CD14-positive monocyte (primary cell): ENCODE data around the gene DBNDD1. TPM values are rescaled to one million over a fixed set of nuclear protein-coding genes. Genes with fewer than 3 reads are reported as not detected.

Experiments
- DNase-seq, 3 donors: peaks; one replicate each; pipeline ENCODE4 v3.0.0-alpha.2; 2011 to 2022
- H2AFZ ChIP-seq: 2 replicates; pipeline ENCODE4 v1.6.0; 2012; ENCODE audit warnings: mild to moderate bottlenecking, low read depth, low read length, inconsistent platforms; ENCODE audit not compliant: insufficient read depth, poor library complexity, severe bottlenecking
- H3K27ac ChIP-seq, 2 donors: 1 replicate in 1 of 2; 2 replicates in 1 of 2; pipeline ENCODE4 v1.5.1; 2012 to 2013; ENCODE audit warnings: low read length in 2 of 2, control low read depth in 1 of 2, inconsistent platforms in 1 of 2, low read depth in 1 of 2, mild to moderate bottlenecking in 1 of 2
- H3K27me3 ChIP-seq, 2 donors: one replicate each; pipeline versions ENCODE4 v1.6.0 to v1.6.1; 2011 to 2013; ENCODE audit warnings: low read length in 2 of 2; ENCODE audit not compliant: control insufficient read depth in 2 of 2, insufficient read depth in 2 of 2
- H3K36me3 ChIP-seq, 2 donors: replicated peaks in 1 of 2; 1 replicate in 1 of 2; 2 replicates in 1 of 2; pipeline versions ENCODE4 v1.5.1 to v1.6.1; 2012 to 2013; ENCODE audit warnings: low read length in 2 of 2, control low read depth in 1 of 2, inconsistent platforms in 1 of 2, mild to moderate bottlenecking in 1 of 2; ENCODE audit not compliant: insufficient read depth in 2 of 2, control insufficient read depth in 1 of 2
- H3K4me1 ChIP-seq, 2 donors: 1 replicate in 1 of 2; 2 replicates in 1 of 2; pipeline versions ENCODE4 v1.5.1 to v1.6.1; 2012 to 2013; ENCODE audit warnings: low read length in 2 of 2, control low read depth in 1 of 2, inconsistent platforms in 1 of 2, mild to moderate bottlenecking in 1 of 2, moderate library complexity in 1 of 2; ENCODE audit not compliant: insufficient read depth in 2 of 2, control insufficient read depth in 1 of 2
- H3K4me2 ChIP-seq: replicated peaks from 2 replicates; pipeline ENCODE3; 2012; ENCODE audit warnings: low read length, moderate library complexity, mild to moderate bottlenecking; ENCODE audit not compliant: poor library complexity, severe bottlenecking; ENCODE audit errors: extremely low read depth
- H3K4me3 ChIP-seq, 3 experiments: fragments of 200-600 bp in 1 of 3; sonication (generic) in 1 of 3; replicated peaks in 1 of 3; 1 replicate in 2 of 3; 2 replicates in 1 of 3; pipeline ENCODE4 v1.5.1; 2011 to 2013; ENCODE audit warnings: low read length in 3 of 3, mild to moderate bottlenecking in 3 of 3, control low read depth in 2 of 3, low read depth in 2 of 3, inconsistent platforms in 1 of 3, moderate library complexity in 1 of 3
- H3K79me2 ChIP-seq: 2 replicates; pipeline ENCODE4 v1.6.0; 2012; ENCODE audit warnings: mild to moderate bottlenecking, control low read depth, inconsistent platforms, low read length, moderate library complexity; ENCODE audit not compliant: insufficient read depth
- H3K9ac ChIP-seq: 2 replicates; pipeline ENCODE4 v1.6.0; 2017; ENCODE audit warnings: low read length, mild to moderate bottlenecking; ENCODE audit not compliant: insufficient read depth, poor library complexity, severe bottlenecking
- H3K9me3 ChIP-seq, 2 donors: replicated peaks in 1 of 2; 1 replicate in 1 of 2; 2 replicates in 1 of 2; pipeline versions ENCODE4 v1.5.1 to v1.6.1; 2012 to 2013; ENCODE audit warnings: low read length in 2 of 2, control low read depth in 1 of 2; ENCODE audit not compliant: control insufficient read depth in 1 of 2, insufficient read depth in 1 of 2
- H4K20me1 ChIP-seq: 2 replicates; pipeline ENCODE4 v1.6.0; 2012; ENCODE audit warnings: mild to moderate bottlenecking, low read length, control low read depth, moderate library complexity; ENCODE audit not compliant: insufficient read depth
- H3K27ac Mint-ChIP-seq, 7 donors: one replicate each; pipeline ENCODE4 v1.8.0; 2020; ENCODE audit warnings: mild to moderate bottlenecking in 7 of 7, mixed read lengths in 7 of 7, moderate library complexity in 6 of 7, inconsistent platforms in 2 of 7
- H3K27me3 Mint-ChIP-seq, 3 donors: one replicate each; pipeline ENCODE4 v1.8.0; 2021 to 2022; ENCODE audit warnings: low read depth in 3 of 3, mild to moderate bottlenecking in 3 of 3, mixed read lengths in 3 of 3, moderate library complexity in 3 of 3, inconsistent platforms in 1 of 3
- H3K36me3 Mint-ChIP-seq, 2 donors: one replicate each; pipeline ENCODE4 v1.8.0; 2020; ENCODE audit warnings: mixed read lengths in 2 of 2, inconsistent platforms in 1 of 2, mild to moderate bottlenecking in 1 of 2
- H3K4me1 Mint-ChIP-seq: one replicate; pipeline ENCODE4 v1.8.0; 2020; ENCODE audit warnings: mild to moderate bottlenecking, mixed read lengths
- H3K4me3 Mint-ChIP-seq, 2 donors: one replicate each; pipeline ENCODE4 v1.8.0; 2020; ENCODE audit warnings: mild to moderate bottlenecking in 2 of 2, mixed read lengths in 2 of 2, moderate library complexity in 1 of 2
- H3K9me3 Mint-ChIP-seq, 7 donors: one replicate each; pipeline ENCODE4 v1.8.0; 2020 to 2022; ENCODE audit warnings: mixed read lengths in 7 of 7, mild to moderate bottlenecking in 6 of 7, moderate library complexity in 6 of 7, inconsistent platforms in 2 of 7
- WGBS: methylation state at CpG from one replicate; pipeline ENCODE4 v1.1.5; 2013; ENCODE audit warnings: missing lambda C conversion rate; ENCODE audit not compliant: insufficient coverage; 5-methylcytosine and 5-hydroxymethylcytosine counted together
- intact Hi-C, 2 donors: fragments of 100-400 bp; cut with micrococcal nuclease; formaldehyde crosslinking; loops; one replicate each; pipeline versions ENCODE4 v1.15.0 to v1.15.1; 2023
- polyA plus RNA-seq, 3 donors: library from polyadenylated mRNA; depleted of rRNA in 1 of 3; unstranded in 2 of 3; stranded (reverse) in 1 of 3; fragments of 300-500 nt in 2 of 3; fragments of >200 nt in 1 of 3; fragmentation: Illumina TruSeq in 2 of 3; gene quantifications; 1 replicate in 2 of 3; 2 replicates in 1 of 3; pipeline ENCODE4 v1.2.3, GENCODE V29; 2012 to 2021
- TF ChIP-seq, protein P1 (sequence below): fragments of 200-600 bp; IDR thresholded peaks from one replicate; pipeline ENCODE4 v1.8.0; 2022; ENCODE audit warnings: antibody characterized with exemption, mild to moderate bottlenecking

DBNDD1 gene
- polyA plus RNA-seq, 3 donors = 0.07 TPM; not detected in 2

DNA sequence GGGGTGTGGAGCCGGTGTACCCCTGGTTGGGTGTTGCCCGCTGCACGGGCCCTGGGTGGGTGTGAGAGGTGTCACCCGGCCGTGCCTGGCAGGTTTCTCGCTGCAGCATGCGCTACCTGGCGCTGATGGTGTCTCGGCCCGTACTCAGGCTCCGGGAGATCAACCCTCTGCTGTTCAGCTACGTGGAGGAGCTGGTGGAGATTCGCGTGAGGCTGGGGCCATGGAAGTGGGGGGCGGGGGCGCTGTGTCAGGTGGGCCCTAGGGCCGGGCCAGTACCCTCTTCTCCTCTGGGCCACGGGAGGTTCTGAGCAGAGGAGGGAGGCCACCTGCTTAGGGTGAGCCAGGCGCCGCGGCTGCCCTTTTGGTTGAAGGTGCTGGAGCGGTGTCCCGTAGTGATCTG lies 57.3 kb downstream of the DBNDD1 start:
- H3K9me3 ChIP-seq = no peaks in the 10 kb centered on the region
- peaks cover 74 to 86% of the 10 kb centered on the region in 2 donors for H3K36me3 ChIP-seq
- no peak overlapping the region for H3K4me3 ChIP-seq
- peaks cover 35% of the 10 kb centered on the region for H3K4me1 Mint-ChIP-seq
- no peak overlapping the region for H2AFZ ChIP-seq
- H3K4me1 ChIP-seq = peaks cover 32 to 40% of the 10 kb centered on the region in 2 donors
- peaks cover 0 to 2% (median 0%) of the 10 kb centered on the region in 3 donors for H3K27me3 Mint-ChIP-seq
- H3K79me2 ChIP-seq = peaks cover 57% of the 10 kb centered on the region
- H3K4me3 Mint-ChIP-seq = no peak overlapping the region
- no peak for DNase-seq
- H3K27ac Mint-ChIP-seq = no peak overlapping the region
- intact Hi-C loops = no loop called here
- no peak overlapping the region for H3K27ac ChIP-seq
- peaks cover 59 to 93% of the 10 kb centered on the region in 2 donors for H3K36me3 Mint-ChIP-seq
- H3K4me2 ChIP-seq = no peak overlapping the region
- peaks cover 0 to 3% (median 0%) of the 10 kb centered on the region in 7 donors for H3K9me3 Mint-ChIP-seq
- TF ChIP-seq, protein P1, sequence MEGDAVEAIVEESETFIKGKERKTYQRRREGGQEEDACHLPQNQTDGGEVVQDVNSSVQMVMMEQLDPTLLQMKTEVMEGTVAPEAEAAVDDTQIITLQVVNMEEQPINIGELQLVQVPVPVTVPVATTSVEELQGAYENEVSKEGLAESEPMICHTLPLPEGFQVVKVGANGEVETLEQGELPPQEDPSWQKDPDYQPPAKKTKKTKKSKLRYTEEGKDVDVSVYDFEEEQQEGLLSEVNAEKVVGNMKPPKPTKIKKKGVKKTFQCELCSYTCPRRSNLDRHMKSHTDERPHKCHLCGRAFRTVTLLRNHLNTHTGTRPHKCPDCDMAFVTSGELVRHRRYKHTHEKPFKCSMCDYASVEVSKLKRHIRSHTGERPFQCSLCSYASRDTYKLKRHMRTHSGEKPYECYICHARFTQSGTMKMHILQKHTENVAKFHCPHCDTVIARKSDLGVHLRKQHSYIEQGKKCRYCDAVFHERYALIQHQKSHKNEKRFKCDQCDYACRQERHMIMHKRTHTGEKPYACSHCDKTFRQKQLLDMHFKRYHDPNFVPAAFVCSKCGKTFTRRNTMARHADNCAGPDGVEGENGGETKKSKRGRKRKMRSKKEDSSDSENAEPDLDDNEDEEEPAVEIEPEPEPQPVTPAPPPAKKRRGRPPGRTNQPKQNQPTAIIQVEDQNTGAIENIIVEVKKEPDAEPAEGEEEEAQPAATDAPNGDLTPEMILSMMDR = no peak
- peaks cover 87% of the 10 kb centered on the region for H4K20me1 ChIP-seq
- H3K27me3 ChIP-seq = no peaks in the 10 kb centered on the region
- no peak overlapping the region for H3K9ac ChIP-seq
- 97% methylated on average over 22 of the region's 23 CpGs for WGBS

DNA sequence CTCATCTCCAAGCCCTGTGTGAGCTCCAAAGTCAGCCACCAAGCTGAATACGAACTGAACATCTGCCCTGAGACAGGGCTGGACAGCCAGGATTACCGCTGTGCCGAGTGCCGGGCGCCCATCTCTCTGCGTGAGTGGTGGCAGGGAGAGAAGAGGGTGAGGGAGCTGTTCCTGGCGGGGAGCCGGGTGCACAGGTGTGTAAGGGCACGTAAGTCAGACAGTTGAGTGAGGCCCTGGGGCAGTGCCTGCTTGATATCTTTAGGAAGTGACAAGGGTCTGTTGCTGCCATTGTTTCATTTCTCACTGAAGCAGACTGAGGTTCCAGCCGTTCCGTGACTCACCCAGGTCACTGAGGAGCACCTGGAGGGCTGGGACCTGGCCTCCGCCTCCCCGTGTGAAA lies 58.3 kb downstream of the DBNDD1 start:
- intact Hi-C loops = no loop called here
- peaks cover 59 to 84% of the 10 kb centered on the region in 2 donors for H3K36me3 Mint-ChIP-seq
- Histone ChIP-seq H3K36me3 (peaks cover 65 to 77% of the 10 kb centered on the region in 2 donors), H3K27ac (no peak overlapping the region), H4K20me1 (peaks cover 78% of the 10 kb centered on the region), H3K4me2 (no peak overlapping the region), H3K9ac (no peak overlapping the region), H3K4me1 (peaks cover 36 to 41% of the 10 kb centered on the region in 2 donors), H3K27me3 (no peaks in the 10 kb centered on the region), H3K4me3 (no peak overlapping the region), H2AFZ (no peak overlapping the region), H3K79me2 (peaks cover 57% of the 10 kb centered on the region), H3K9me3 (no peaks in the 10 kb centered on the region)
- peak overlapping the region in 2 of 7 donors; percentile 32 to 40 for H3K27ac Mint-ChIP-seq
- WGBS = over 99% methylated on average over 13 of the region's 13 CpGs
- DNase-seq = no peak
- TF ChIP-seq, protein P1 = no peak
- peaks cover 0 to 3% (median 0%) of the 10 kb centered on the region in 7 donors for H3K9me3 Mint-ChIP-seq
- H3K4me3 Mint-ChIP-seq = no peak overlapping the region
- H3K27me3 Mint-ChIP-seq = peaks cover 0 to 2% (median 0%) of the 10 kb centered on the region in 3 donors
- H3K4me1 Mint-ChIP-seq = peaks cover 42% of the 10 kb centered on the region
